GM19328 (cell line): ENCODE results near the gene KIFC3.
"Not testable (repeated sequence)": the region's sequence is repeated elsewhere in the genome, so short reads cannot be mapped to it uniquely, and the experiment has no call there.

Experiments
- ATAC-seq: cut with Tn5 transposase; IDR thresholded peaks from one replicate; pipeline ENCODE4 v1.9.1; 2021; ENCODE audit warnings: mild to moderate bottlenecking, moderate library complexity; ENCODE audit not compliant: unreplicated experiment

Gene KIFC3, protein sequence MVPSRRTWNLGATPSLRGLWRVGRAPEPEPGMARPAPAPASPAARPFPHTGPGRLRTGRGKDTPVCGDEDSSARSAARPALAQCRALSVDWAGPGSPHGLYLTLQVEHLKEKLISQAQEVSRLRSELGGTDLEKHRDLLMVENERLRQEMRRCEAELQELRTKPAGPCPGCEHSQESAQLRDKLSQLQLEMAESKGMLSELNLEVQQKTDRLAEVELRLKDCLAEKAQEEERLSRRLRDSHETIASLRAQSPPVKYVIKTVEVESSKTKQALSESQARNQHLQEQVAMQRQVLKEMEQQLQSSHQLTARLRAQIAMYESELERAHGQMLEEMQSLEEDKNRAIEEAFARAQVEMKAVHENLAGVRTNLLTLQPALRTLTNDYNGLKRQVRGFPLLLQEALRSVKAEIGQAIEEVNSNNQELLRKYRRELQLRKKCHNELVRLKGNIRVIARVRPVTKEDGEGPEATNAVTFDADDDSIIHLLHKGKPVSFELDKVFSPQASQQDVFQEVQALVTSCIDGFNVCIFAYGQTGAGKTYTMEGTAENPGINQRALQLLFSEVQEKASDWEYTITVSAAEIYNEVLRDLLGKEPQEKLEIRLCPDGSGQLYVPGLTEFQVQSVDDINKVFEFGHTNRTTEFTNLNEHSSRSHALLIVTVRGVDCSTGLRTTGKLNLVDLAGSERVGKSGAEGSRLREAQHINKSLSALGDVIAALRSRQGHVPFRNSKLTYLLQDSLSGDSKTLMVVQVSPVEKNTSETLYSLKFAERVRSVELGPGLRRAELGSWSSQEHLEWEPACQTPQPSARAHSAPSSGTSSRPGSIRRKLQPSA

DNA sequence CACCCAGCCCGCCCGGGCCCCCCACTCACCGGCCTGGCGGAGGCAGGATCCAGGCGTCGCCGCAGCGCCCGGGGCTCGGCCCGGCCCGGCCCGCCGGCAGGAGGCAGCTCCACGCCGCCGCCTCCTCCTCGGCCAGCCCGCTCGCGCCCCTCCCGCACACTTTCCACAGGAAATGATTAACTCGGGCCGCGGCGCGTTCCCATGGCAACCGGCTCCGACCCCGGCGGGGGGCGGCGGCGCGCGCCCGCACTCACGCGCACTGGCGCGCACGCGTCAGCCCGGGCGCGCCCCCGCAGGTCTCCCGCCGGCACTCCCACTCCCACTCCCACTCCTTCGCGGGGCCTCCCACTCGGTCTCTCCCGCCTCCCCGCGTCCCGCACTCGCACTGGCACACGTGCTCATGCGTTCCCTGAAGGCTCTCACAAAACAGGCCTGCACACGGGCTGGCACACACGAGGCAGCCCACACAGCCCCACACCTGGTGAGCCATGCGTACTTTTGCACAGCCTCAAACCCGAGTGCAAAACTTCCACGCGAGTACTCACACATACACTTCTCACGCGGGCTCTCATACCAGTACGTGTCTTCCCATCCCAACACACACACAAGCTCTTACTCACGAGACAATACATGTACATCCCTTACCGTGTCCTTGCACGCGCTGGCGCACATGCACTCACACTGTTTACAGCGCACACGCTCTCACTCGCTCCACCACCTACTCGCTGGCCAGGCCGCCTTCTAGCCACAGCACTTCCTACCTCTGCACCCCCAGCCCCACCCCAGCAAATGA, at the start of gene KIFC3:
KIFC3 (minus strand) TSS at position 151 of the 793 bp plus-strand sequence. CDS start 4,248 bp downstream, outside the sequence.
- ATAC-seq: no peak

DNA sequence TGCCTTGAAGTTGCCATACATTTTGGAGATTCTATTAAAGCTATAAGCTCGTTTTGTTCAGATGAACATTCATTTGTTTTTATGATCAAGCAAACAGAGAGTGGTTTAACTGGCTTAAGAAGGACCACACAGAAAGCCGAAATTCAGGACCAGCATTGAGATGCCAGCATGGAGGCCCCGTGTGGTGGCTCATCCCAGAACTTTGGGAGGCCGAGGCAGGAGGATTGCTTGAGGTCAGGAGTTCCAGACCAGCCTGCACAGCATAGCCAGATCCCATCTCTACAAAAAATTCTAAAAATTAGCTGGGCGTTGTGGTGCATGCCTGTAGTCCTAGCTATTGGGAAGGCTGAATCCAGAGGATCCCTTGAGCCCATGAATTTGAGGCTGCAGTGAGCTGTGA, 45.9 kb upstream of the KIFC3 start:
- no peak for ATAC-seq

DNA sequence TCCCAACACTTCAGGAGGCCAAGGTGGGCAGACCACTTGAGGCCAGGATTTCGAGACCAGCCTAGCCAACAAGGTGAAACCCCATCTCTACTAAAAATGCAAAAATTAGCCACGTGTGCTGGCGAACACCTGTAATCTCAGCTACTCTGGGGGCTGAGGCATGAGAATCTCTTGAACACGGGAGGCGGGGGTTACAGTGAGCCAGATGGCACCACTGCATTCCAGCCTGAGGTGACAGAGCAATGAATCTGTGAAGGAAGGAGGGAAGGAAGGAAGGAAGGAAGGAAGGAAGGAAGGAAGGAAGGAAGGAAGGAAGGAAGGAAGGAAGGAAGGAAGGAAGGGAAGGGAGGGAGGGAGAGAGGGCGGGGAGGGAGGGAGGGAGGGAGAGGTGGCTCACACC, 44.6 kb upstream of the KIFC3 start:
- ATAC-seq: not testable (repeated sequence)

DNA sequence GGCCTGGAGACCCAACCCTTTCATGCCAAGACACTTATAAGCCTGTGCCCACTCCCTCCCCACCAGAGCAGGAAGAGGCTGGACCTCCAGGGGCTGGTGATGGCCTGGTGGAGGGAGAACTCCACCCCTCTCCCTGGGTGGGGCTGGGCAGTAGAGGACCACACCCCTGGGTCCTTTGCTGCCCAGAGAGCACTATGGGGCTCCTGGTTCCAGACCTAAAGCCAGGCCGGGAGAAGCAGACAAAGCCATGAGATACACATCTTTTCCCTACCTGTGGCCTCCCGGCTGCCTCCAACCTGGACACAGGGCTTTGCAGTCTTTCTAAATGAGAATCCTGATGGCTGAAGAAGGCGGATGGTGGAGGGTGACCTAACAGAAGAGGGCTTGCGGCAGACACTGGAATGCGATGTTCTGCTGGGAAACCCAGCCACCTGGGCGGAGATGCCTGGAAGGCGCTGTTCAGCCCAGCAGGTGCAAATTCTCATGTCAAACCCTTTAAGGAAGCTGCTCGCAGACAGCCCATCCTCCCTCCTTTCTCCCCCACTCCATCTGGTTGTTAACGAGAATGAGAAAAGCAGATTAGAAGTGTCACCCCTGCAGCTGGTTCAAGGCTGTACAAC, 43.9 kb upstream of the KIFC3 start:
- ATAC-seq: no peak

DNA sequence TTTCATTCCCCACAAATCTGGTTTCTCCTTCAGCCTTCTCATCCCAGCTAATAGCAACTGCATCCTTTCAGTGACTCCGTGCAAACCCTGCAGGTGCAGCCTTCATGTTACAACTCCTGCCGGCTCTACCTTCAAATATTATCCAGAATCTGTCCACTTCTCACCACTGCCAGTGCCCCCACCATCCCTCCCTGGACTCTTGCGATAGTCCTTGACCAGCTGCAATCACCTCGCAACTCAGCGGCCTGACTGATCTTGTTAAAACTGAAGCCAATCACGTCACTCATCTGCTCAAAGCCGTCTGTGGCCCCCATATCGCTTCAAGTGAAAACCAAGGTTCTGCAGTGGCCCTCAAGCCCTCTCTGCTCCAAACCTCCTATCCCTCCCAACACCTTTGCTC, 42.8 kb upstream of the KIFC3 start:
- no peak for ATAC-seq

DNA sequence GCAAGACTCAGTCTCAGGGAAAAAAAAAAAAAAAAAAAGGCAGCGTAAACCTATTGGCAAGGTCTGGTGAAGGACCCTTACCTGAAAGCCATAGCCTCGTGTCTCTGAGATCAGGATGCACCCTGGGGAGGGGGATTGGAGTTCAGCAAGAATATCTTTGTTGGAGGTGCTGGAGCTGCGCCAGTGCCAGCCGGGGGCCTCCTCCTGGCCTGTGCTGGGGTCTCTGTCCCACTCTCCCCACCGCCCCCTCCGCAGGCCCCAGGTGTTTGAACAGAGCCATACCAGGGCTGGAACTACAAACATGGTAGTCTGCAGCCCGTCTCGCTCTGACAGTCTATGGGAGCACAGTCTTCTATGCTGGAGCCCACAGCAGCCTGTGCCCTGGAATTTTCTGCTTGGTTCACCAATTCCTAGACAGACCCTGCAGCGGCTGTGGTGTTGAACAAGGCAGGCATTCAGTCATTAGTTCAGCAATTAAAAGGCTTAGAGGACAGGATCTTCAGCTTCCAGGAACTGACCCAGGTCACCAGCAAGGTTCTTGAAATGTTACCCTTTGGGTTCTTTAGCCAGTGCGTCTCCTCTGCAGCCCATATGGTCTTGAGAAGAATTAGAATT, 42.2 kb upstream of the KIFC3 start:
- no peak for ATAC-seq

DNA sequence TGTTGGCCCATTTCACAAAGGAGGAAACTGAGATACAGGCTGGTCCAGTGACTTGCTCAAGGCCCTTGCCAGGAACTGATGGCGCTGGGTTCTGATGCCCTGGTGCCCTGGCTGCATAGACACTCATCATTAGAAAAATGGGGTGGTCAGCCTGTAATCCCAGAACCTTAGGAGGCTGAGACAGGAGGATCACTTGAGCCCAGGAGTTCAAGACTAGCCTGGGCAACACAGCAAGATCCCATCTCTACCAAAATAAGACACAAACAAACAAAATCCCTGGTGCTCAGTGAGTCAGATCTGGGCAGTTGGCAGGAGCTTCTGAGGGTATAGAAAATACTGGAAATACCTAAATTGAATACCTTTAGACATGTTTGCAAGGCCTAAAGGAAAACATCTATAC, 41.1 kb upstream of the KIFC3 start:
- ATAC-seq: no peak

DNA sequence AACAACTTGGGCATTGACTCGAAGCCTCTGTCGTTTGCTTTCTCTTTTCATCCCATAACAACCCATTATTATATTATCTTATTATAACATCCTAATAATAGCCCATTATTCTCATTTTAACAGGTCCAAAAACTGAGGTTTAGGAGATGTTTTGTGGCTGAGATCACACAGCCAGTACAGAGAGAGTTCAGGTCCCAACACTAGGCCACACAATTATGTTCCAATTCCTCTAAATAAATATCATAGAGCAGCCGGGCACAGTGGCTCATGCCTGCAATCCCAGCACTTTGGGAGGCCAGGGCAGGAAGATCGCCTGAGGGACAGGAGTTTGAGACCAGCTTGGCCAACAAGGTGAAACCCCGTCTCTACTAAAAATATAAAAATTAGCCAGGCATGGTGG, 40.3 kb upstream of the KIFC3 start:
- ATAC-seq: no peak

DNA sequence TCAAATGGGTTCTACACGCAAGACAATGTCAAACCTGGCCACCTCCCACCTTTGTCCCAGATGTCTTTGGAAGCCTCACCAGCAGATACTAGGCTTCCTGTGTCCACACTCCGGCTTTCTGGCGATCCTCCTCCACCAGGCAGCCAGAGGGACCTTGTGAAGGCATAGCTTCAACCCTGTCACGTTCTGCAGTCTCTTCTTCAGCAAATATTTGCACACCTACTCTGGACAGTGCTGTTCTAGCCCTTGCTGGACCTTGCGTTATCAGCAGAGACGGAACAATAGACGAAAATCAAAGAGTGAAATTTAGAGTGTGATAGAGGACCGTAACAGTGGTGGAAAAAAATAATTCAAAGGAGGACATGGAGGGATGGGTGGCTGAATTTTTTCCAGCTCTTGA, 38.5 kb upstream of the KIFC3 start:
- no peak for ATAC-seq

DNA sequence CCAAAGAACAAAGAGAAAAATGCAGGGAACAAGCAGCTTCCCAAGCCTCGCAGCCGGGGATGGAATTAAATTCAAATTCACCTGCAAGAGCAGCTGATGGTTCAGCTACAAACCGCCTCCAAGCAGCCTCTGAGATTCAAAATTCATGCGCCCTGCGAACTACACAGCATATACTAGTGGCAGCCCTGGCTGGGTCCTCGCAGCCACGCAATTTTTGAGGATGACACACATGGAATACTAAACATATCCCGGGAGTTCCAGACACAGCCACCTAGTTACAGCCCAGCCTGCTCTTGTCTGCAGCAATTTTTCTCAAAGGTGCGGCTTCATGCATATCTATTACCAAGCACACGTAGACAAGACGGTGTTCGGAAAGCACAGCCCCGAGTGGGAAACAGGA, 35.9 kb upstream of the KIFC3 start:
- ATAC-seq: no peak

DNA sequence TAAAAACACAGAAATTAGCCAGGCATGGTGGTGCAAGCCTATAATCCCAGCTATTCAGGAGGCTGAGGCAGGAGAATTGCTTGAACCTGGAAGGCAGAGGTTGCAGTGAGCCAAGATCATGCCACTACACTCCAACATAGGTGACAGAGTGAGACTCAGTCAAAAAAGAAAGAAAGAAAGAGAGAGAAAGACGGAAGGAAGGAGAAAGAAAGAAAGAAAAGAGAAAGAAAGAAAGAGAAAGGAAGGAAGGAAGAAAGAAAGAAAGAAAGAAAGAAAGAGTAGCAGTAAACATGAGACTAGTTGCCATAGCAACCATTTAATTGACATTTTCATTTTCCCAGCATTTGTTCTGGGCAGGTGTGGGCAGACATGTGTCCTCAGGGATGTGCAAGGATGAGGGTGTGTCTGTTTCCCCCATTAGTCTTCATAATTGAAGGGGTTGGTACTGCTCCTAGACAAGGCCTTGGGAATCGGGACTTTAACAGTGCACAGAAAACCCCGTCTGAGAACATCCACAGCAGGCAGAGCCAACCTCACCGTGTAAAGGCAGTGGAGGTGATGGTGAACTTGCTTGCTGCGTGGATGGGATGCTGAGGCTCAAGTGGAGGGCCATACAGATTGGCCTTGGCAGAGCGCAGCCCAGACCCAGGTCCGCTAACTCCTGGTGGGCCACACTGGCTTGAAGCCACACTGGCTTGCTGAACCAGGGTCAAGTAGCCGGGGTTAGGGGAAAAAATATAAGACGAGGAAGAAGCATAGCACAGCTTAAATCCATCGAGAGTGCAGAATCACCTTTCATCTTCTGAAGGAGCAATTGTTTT, 35.2 kb upstream of the KIFC3 start:
- ATAC-seq: no peak

DNA sequence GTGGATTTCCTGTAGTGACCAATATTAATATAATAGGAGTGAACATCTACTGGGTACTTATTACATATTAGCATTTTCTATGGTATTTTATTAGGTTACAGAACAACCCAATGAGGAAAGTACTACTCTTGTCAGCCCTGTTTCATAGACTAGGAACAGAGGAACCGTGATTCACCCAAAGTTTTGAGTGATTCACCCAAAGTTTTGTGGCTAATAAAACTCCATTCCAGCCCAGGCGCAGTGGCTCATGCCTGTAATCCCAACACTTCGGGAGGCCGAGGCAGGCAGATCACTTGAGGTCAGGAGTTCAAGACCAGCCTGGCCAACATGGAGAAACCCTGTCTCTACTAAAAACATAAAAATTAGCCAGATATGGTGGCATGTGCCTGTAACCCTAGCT, 33.1 kb upstream of the KIFC3 start:
- ATAC-seq: not testable (repeated sequence)

DNA sequence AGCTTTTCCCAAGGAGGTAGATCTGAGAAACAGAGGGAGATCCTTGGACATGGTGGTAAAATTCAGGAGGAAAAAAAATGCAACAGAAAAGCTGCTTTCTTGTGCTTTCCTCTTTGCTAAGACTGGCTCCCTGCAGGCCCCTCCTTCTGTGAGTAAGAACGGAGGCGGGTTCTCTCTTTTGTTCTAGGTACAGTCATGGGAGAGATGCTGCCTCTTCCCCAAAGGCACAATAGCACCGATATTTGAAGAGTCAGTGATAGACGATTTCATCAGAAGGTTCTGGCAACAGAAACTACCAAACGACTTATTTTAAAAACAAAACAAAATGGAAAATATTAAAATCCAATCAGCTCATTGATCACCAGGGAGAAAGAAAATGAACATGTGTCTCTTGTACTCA, 32.6 kb upstream of the KIFC3 start:
- no peak for ATAC-seq

DNA sequence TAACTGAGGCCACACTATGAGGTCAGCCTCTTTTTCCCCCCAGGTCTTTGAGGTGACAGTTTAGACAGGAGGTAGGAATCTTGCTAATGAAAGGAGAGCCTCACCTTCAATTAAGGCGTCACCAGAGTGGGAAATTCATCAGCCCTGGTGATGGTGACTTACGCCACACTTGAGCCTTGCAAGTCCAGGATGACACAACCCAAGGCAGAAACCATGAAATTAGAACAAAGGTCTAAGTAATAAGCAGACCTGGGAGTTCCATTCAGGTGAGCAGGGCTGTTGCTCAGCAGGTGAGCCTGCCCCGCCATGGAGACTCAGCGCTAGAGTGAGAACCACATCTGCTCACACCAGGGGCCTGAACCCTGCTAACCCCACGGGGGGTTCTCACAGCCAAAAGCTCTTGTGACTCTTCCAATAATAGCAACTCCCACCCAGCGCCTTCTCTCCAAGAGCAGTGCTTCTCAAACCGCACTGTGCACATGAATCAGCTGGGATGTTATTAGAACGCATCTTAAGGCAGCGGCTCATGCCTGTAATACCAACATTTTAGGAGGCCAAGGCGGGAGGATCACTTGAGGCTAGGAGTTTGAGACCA, 28.7 kb upstream of the KIFC3 start:
- no peak for ATAC-seq

DNA sequence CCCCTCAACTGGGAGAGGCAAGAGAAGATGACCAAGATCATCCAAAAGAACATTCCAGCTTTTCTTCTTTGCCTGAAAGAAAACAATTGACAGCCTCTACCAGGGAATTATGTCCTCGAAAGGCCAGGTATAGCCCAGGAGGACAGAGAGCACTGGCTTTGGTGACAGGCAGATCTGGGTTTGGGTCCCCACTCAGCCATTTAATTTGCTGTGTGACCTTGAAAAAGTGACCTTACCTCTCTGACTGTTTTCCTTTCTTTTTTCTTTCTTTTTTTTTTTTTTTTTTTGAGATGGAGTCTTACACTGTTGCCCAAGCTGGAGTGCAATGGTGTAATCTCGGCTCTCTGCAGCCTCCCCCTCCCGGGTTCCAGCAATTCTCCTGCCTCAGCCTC, 27.7 kb upstream of the KIFC3 start:
- no peak for ATAC-seq

DNA sequence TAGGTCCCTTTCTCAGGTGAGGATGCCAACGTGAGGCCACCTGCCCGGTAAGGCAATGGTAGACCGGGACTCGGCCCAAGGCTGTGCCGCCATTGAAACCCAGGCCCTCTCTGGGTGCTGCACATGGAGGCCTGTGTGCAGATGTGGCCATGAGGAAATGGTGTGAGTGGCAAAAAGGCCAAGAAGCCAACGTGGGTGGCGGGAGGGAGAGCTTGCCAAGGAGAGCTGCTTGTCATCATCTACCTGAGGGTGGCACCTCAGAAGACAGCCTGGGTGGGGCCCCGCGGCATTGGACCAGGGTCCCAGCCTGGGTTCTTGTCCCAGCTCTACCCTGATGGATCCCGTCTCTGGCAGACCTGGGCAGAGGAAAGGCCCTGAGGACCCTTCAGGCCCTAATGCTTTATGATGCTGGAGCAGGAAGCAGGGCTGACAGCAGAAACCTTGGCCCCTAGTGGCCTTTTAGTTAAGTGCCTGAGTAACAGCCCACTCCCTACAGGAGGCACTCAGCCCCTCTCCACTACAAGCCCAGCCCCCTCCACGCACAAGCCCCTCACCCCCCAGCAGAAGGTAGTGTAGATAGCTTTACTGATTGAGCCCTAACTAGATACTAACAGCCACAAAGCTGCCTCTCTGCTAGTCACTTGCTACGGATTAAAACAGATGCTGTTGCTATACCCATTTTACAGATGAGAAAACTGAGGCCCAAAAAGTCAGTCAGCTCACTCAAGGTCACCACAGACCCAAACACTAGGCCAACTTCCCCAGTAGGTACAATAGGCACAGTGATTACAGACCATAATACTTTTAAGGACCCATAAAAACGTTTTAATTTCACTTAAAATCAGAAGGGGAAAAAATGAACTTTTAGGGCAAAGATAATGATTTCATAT, 26.2 kb upstream of the KIFC3 start:
- ATAC-seq: no peak

DNA sequence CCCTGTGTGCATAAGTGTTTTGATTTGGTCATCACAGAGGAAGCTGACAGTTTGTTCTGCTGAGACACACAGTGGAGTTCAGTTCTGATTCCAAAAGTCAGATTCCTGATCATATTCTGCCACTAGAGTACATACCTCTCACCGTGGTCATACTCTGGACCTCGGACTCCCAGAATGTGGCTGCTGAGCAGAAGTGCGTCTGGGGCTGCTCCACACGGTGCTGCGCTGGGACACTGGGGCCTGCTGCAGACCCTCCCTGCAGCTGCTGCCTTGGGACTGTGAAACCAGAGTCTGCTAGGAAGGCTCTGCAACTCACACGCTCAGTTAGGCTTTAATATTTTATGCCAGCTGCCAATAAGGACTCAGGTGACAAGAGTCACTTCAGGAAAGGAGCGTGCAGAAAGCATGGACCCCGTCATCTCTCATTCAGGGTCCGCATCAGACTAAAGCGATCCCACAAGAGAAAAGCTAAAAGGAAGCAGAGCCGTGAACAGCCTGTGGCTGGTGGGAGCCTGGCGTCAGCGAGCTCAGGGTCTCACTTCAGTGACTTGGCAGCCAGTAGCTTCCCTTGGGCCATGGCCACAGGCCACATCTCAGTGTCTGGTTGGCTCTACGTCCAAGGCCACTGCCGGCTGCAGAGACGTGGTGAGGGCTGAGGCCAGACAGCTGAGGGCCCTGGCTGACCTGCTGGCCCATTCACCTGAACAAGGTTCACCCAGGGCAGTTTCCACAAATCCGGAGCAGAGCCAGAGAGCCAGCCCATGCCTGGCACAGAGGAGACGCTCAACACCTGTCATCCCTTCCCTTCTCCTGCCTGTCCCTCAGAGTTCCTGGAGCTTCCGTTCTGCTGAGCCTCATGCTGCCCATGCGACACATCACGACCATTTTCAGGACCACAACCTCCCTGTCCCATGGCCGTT, 24.7 kb upstream of the KIFC3 start:
- ATAC-seq: no peak
